Fibroblast of gingiva (primary cell): ENCODE results near the gene GRM1.

Source experiments
- DNase-seq: peaks from one replicate; pipeline ENCODE4 v3.0.0-alpha.2; 2011; ENCODE audit warnings: low read depth

GRM1 gene

DNA sequence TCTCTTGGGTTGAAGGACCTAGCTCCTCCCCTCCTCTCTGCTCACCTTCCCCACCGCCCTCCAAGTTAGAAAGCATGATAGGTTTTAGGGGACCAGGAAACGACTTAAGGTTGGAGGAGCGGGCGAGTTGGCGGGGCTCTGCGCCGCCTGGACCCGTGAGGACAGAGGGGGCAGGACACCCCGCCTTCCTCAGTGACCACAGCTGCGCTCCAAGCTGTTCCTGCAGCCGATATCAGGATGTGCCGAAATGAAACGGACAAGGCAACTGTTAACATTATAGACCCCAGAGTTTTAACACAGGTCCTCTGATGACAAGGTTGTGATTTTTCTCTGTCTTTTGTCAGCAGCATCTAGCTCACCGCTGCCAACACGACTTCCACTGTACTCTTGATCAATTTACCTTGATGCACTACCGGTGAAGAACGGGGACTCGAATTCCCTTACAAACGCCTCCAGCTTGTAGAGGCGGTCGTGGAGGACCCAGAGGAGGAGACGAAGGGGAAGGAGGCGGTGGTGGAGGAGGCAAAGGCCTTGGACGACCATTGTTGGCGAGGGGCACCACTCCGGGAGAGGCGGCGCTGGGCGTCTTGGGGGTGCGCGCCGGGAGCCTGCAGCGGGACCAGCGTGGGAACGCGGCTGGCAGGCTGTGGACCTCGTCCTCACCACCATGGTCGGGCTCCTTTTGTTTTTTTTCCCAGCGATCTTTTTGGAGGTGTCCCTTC is at the start of gene GRM1:
TSS of gene GRM1 (plus strand) at position 212 of the 722 bp plus-strand sequence. CDS start at position 668, 456 bp downstream.
- DNase-seq = no peak

DNA sequence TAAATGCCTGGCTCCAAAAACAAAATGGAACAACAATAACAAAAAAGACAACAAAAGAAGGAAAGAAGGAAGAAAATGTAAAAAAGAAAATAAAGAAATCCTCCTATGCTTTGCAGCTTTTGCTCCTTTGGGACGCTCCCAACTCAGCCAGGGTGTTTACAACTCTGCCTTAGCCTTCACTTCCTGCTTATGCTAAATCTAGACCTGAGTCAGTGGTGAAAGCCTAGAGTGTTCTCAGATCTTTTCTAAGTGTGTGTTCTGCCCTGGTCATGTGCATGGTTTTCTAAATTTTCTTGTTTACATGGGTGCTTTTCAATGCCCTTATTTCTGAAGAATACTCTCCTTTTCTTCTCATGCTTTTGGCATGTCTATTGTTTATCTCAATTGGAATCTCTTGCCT is 19.5 kb upstream of the GRM1 start:
- no peak for DNase-seq

DNA sequence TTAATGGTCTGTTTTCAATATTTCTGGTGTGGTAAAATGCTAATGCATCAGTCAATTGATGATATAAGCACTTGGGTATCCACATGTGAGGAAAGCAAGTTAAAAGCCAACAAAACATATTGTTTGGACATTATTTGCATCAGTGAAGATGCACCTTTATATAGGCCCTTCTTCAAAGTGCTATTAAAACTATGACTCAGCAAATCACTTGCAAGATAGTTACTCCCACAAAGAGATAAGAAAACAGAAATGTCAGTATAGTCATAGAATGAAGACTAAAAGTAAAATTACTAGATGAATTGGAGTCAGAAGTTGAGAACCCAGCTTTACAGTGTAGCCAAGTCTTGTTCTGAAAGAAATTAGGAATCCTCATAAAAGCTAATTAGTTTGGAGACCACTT is 14.6 kb upstream of the GRM1 start:
- DNase-seq = no peak

DNA sequence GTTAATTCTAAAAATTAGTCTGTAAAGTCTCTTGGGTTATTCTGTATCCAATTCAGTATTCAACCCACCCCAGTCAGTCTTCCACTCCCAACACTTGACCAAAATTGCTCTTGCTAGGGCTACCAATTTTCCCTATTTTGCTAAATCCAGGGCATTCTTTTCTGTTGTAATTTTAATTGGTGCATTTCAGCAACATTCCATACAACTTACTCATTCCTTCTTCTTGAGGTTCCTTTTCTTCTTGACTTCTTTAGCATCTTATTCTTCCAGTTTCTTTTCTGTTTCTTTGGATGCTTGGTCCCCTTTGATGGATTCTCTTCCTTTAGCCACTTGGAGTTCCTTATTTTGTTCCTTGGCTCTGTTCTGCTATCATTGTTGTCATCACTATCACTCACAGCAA is 11.2 kb upstream of the GRM1 start:
- DNase-seq = no peak

DNA sequence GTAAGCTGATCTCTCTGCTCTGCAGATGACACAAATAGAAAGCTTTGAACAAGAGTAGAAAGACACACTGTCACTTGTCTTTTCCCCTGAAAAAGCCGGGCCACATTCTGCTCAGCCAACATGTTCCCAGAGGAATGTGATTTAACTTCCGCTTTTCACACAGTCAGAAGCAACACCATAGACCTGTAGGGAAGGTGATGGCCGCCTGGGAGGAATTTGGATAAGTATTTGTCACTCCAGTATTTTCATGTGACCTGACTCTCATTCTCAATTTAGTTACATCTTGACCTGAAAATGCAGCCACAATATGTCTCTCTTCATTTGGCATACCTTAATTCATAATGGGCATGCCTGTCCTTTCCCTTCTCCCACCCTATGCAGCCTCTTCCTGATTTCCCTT is 2.0 kb upstream of the GRM1 start:
- DNase-seq = no peak

DNA sequence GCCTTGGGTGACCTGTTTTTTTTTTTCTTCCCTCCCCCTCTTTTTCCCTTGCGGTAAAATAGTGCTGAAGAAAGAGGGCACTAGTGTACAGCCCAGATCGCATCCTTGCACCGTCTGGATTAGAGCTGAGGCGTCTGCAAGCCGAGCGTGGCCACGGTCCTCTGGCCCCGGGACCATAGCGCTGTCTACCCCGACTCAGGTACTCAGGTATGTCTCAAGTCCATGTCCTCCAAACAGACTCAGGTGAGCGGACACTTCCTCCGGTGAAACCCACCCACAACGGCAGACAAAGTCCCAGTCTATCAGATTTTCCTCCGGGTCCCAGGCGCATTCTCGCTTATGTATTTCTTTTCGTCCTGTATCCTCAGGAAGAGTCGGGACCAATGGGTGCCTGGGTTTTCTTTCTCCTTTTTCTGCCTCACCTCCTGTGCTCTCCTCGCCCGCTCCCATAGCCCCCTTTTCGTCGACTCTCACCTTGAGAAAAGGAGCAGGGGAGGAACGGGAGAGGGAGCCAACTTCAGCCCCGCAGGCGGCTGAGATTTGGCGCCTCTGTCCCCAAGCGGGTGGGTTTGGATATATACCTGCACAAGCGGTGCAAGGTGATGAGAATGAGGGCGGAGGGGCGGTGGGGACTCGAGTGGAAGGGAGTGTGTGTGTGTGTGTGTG is 1.1 kb upstream of the GRM1 start:
- no peak for DNase-seq

DNA sequence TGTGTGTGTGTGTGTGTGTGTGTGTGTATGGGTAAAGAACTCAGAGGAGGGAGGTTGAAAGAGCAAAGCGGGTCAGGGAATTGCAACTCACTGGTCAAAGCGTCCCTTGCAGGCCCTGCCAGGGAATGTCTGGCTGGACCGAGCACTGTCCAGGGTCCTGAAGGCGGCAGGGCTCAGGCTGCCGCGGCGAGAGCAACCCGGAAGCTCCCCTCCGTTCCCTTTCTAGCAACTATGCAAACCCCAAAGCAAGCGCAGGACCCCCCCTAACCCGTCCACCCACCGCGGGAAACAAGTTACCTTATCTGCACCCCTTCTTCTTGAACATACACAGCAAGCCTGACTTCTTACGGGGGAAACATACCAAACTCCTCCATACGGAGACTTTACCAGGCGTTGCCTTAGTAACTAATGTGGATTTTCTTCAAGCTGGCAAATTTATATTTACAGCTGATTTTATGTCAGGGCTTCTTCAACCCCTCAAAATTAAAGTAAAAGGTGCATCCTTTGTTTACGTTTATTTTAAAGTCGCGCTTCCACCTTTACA is 538 bp upstream of the GRM1 start:
- DNase-seq = peak; percentile 38

DNA sequence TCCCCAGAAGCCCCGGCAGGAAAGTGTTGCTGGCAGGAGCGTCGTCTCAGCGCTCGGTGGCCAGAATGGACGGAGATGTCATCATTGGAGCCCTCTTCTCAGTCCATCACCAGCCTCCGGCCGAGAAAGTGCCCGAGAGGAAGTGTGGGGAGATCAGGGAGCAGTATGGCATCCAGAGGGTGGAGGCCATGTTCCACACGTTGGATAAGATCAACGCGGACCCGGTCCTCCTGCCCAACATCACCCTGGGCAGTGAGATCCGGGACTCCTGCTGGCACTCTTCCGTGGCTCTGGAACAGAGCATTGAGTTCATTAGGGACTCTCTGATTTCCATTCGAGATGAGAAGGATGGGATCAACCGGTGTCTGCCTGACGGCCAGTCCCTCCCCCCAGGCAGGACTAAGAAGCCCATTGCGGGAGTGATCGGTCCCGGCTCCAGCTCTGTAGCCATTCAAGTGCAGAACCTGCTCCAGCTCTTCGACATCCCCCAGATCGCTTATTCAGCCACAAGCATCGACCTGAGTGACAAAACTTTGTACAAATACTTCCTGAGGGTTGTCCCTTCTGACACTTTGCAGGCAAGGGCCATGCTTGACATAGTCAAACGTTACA is 817 bp downstream of the GRM1 start:
- DNase-seq = no peak

DNA sequence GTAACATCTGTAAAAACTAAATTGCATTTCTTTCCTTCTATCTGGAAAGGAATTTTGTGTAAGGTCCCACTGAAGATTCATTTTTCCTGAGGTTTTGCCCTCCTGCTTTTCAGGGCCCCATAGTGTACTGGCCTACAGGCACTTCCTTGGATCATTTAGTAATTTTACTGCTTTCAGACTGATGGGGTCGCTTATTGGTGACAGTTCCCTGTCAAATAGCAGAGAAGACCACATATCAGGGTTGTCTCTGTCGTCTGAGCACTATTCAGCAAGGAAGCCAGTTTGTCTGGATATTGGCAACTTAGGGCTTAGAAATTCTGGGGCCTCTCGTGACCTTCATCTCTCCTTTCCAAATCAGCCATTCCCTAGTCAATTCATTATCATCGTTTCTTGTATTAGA is 3.5 kb downstream of the GRM1 start:
- no peak for DNase-seq

DNA sequence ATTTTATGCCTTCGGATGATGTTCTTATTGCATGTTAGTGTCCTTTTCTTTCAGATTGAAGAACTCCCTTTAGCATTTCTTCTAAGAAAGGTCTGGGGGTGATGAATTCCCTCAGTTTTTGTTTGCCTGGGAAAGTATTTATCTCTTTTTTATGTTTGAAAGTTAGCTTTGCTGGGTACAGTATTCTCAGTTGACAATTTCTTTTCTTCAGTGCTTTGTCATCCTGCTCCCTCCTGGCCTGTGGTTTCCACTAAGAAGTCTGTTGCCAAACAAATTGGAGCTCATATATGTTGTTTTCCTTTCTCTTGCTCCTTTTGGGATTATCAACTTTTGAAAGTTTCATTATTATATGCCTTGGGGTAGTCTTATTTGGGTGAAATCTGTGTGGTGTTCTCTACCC is 11.5 kb downstream of the GRM1 start:
- DNase-seq = no peak

DNA sequence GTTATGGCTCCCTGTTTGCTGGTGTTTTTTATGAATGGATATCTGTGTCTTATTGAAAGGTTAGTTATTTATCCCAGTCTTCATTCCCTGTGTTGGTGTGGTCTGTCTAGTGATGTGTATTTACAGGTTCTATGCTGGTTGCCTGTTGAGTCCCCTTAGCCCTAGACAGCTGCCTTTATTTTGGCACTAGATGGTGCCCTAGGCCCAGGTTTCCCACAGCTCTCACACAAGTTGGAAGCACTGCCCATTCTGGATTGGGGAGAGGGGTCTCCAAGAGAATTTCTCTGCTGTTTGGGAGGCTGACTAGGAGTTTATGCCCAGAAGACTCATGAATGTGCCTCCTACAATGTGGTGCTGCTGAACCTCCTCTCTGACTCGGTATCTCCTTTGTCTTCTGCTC is 12.4 kb downstream of the GRM1 start:
- DNase-seq = peak; percentile 8

DNA sequence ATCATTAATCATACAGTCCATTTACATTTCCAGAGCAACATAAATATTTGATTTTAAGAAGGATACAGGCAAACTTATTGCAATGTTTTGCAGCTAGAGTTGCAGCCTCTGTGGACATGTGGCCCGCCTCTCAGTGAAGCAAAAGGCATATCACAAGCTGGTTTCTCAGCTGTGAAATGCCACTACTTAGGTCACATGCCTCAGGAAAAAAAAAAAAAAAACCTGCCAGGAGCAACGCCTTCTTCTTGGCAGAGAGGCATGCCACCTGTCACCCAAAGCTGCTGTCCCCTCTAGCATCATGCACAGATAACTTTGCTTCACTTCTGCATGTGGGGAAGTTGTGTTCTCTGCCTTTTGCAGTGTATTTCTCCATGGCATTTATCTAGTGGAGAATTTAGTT is 18.5 kb downstream of the GRM1 start:
- DNase-seq = no peak

DNA sequence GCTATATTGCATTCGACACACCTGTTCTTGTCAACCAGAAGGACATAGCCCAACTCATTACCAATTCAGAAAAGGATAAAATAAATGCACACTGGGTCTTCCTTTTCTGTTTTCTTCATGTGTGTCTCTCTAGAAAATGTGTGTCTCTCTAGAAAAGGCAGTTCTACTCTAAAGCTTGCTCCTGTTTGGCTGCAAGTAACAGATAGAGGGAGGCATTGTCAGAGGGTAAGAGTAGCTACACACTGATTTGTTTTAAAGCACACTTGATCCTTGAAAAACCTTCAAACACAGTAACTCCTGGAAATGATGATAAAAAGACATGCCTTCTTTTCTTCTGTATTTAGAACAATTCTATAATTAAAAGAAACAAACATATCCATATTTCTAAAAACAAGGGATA is 21.3 kb downstream of the GRM1 start:
- DNase-seq = no peak

DNA sequence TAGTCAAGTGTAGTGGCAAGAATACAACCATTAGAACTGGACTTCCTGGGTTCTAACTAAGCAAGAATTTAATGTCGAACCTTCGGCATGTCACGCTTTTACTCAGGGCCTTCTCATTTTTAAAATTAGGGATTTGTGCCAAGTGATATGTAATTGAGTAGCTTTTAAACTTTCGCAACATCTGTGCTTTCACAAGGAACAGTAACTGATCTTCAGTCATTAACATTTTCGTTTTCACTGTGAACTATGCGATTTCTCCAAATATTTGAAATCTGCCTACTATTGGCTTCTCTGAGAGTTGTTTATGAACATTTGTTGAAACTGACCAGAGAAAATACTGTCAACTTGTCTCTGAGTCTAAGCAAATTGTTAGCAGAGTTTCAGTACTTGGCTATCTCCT is 27.6 kb downstream of the GRM1 start:
- DNase-seq = peak; percentile 4

DNA sequence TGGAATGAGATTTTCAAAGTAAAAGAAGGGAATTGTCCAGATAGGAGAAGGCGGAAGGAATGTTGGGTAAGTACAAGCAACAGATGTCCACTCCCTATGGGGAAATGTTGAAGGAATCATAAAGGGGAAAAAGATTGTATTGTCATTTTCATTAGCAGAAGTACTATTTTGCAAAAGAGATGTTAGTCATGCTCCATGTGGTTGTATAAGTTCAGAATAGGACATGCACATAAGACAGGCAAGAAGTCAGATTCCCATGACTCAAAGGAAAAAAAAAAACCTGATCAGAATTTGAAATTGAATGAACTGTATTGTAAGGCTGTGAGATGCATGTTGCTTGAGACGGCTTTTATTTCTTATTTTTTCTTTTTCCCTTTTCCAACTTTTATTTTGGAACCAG is 36.8 kb downstream of the GRM1 start:
- no peak for DNase-seq

DNA sequence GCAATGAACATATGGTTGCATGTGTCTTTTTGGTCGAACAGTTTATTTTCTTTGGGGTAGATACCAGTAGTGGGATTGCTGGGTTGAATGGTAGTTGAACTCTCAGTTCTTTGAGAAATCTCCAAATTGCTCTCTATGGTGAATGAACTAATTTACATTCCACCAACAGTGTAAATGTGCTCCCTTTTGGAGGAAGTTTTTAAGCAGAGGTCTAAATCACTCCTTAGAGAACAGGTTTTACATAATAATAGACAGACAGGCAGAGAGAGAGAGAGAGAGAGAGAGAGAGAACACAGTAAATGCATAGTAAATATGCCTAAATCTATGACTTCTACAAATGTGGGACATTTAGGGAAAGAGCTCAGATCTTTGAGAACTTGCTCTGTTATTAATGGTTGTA is 37.6 kb downstream of the GRM1 start:
- no peak for DNase-seq

DNA sequence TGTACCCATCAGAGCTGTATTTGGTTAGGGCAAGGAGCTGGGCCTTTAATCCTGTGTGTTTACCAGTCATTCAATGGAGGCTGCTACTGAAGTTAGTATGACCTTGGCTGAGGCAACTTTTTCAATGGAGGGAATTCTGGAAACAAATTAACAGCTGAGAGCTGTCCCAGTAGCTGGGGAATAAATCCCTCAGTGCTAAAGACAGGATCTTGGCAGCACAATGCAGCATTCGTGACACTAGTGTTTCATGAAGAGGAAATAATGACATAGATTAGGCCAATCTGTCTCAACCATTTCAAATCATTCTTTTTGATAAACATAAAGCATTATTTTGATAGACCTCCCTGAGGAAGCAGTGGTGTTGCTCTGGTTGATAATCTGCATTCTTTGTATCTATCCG is 42.9 kb downstream of the GRM1 start:
- DNase-seq = no peak

DNA sequence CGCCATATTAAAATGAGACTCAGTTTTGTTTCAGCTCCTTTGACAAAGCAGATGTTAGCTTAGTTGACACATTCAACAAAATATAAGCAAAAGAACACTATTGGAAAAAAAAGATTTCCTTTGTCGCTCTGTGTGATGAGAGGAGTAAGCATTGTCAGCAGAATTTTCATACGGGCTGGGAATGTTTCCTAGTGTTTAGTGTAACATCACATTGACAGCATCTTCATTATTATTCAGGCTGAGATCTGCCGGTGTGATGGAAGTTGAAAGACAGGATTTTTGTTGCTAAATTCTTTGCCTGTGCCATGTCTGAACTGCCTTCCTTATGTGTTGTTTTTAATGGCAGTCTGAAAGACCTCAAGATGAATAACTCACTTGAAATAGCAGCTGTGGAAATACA is 49.1 kb downstream of the GRM1 start:
- no peak for DNase-seq

DNA sequence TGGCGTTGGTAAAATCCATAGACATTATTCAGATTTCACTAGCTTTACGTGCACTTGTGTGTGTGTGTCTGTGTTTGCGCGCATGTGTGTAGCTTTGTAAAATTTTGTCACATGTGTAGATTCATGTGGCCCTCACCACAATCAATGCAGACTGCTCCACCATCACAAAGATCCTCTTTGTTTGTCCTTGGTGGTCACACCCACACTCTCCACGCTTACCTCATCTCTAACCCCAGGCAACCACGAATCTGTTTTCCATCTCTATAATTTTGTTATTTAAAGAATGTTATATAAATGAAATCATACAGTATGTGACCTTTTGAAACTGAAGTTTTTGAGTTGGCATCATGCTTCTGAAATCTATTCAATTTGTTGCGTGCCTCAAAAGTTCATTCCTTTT is 58.5 kb downstream of the GRM1 start:
- no peak for DNase-seq

DNA sequence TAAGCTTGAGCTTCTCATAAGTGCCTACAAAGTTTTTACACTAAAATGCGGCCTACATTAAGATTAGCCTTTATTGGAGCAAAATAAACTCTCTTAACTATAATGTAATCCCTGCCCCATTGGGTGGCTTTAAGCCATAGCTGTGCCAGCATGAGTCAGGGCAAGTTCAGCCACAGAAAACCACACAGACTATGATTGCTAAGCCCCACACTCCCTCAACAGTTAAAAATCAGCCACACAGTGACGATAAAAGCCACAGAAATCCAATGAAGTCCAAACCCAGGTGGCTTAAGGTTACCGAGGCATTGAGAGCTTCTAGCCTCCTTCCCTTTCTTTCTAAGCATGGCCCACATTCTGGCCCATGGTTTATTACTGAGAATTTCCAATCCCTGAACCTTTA is 61.6 kb downstream of the GRM1 start:
- no peak for DNase-seq

DNA sequence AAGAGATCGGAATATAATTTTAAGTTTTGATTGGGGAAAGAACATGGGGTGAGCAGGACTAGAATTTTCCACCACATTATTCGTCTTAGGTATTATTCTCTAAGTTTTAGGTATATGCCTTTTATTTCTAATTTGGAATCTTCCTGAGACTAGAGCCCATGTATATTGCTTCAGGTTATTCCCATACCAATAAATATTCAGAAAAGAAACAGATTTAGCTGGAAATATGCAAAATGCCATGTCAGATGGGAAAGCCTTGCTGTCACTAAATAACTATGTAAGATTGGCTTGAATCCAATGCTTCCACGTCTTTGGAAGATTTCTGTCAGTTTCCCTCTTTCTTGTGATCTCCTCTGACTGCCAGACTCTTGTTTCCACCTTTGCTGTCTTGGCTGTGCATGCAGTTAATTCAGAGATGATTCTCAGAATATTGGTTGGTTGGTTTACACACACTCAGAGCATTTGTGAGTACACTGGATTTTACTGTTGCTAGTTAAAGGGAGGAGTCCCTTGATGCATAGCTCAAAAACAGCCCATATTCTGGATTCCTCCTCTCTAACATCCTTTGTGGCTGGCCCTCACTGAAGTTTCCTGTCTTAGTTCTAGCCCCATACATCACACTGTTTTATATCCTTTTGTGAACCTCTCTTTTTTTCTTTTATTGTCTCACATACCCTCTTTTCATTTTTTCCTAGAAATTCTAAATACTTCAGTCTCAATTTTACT is 64.3 kb downstream of the GRM1 start:
- DNase-seq = no peak

DNA sequence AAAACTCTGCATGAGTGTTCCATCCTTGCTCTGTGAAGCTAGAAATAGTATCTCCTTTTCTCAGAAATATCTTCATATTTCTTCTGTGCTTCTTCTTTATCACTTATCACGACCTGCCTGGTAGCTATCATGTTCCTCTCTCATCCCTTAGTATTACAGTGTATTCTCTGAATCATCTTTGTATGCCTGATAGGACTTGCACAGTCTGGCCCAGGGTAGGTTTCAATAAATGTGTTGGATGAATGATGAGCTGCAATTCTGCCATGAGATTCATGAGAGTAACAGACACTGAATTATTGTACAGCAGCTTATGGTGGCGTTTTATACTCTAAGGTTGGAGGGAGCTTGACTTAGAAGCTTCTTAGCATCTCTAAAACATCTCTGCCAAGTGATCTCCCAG is 66.6 kb downstream of the GRM1 start:
- no peak for DNase-seq

DNA sequence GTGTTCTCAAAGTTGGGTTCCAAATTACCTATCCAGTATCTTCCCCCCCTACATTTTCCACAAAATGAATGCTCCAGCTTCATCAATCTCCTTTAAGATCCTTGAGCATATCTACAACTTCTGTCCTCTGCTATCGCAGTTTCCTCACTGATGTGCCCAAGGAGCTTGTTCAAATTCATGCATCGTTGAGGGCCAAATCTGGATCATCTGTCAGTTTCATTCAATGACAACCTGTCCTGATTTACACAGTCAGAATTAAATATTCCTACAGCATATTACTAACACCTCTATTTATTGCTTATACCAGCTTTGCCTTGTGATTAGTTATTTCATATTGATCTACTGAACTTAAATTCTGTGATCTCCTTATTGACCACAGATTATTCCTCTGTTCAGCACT is 68.7 kb downstream of the GRM1 start:
- no peak for DNase-seq
